GM12865 (cell line): ENCODE measurements around the gene HS6ST3.

Experiments
- DNase-seq: peaks from one replicate; pipeline ENCODE4 v3.0.0; 2010; ENCODE audit warnings: low read depth
- H3K4me3 ChIP-seq: 2 replicates; pipeline ENCODE4 v1.5.1; 2011; ENCODE audit warnings: mild to moderate bottlenecking, low read depth, low read length, control low read depth
- CTCF ChIP-seq: IDR thresholded peaks from 2 replicates; pipeline ENCODE4 v1.5.1; 2011; ENCODE audit warnings: low read length, control low read depth, low read depth, inconsistent platforms; ENCODE audit not compliant: insufficient read depth; ENCODE audit errors: missing control alignments

The HS6ST3 gene

DNA sequence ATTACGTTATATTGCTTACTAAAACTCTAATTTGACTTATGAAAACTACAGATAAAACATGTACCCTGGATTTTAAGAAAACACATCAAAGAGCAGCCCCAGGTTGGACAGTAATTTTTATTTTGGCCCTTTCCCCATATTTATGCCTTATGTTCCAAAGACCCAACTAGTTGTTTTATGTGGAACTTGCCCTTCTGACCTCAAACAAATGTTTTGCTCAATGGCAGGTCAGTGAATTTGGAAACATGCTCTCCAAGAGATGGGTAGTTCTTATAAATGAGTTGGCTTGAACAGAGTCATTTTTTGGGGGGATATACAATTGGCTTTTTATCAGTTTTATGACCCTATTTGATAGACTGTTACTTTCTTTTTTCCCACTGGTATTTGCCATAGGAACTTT is 360.0 kb downstream of the HS6ST3 start:
- H3K4me3 ChIP-seq, result no peak overlapping the region
- no peak for DNase-seq
- no peak for TF ChIP-seq CTCF

GRCh38 chr13:96450326-96451020 is 360.6 kb downstream of the HS6ST3 start:
- H3K4me3 ChIP-seq, result no peak overlapping the region
- no peak for DNase-seq
- no peak for TF ChIP-seq CTCF

DNA sequence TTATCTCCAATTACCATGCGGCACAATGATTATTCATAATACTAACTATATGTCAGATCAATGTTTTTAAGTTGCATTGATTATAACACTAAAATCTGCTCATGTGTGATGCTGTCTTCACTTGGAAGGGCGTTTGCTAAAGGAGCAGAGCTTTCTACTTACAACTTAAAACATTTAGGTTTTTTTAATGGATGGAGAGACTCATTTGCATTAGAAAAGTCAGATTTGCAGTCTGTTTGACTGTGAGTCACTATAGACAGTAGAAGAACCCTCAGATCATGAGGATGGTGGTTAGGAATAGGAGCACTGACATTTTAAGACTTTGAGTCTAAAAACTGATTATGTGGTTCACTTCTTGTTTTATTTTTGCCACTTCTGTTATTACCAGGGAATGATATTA is 364.6 kb downstream of the HS6ST3 start:
- H3K4me3 ChIP-seq, result no peak overlapping the region
- TF ChIP-seq CTCF, result no peak
- no peak for DNase-seq

DNA sequence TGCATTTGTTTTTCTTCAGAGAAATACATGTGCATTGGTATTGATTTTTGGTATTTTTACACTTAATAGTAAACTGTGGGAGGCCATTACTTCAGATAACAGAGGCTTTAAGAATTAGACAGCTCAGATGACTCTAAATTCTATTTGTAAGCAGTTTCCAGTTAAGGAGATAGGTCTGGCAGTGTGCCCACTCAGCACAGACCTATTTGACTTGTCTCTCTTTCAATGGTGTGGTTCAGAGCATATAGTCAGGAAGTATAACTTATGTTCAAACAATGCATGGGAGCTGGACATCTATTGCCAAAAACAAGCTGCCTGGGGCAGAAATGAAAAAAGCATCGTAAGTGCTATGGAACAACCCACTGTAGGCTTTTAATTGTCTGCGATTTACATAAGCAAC is 370.7 kb downstream of the HS6ST3 start:
- DNase-seq, result no peak
- no peak overlapping the region for H3K4me3 ChIP-seq
- TF ChIP-seq CTCF, result no peak

- TF ChIP-seq CTCF, result no peak
- DNase-seq, result no peak
- H3K4me3 ChIP-seq, result no peak overlapping the region
These were observed 383.7 kb downstream of the HS6ST3 start for GRCh38 chr13:96473526-96474180.

DNA sequence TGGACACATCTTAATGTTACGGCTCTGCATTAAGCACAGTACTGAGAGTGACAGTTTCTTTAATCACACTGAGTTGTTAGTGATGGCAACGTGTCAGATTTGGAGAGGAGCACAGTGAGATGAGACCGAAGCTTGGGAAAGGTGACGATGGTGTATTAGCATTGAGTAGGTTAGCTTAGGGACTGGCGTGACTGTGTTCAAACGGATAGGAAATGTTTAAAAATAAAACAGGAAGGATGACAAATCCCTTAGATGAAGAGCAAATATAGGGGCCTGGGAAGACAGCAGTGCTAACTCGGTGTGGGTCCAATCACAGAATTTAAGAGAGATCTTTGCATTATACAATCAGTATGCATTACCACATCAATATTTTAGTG is 384.3 kb downstream of the HS6ST3 start:
- TF ChIP-seq CTCF, result no peak
- DNase-seq, result no peak
- no peak overlapping the region for H3K4me3 ChIP-seq

GRCh38 chr13:96475103-96475502 is 385.2 kb downstream of the HS6ST3 start:
- H3K4me3 ChIP-seq, result no peak overlapping the region
- DNase-seq, result no peak
- TF ChIP-seq CTCF, result no peak
